IMR-90 (cell line): ENCODE data around the gene ROBO2. TPM values are rescaled to one million over a fixed set of nuclear protein-coding genes. Genes with fewer than 3 reads are reported as not detected.
A peak's percentile ranks its signal among the peaks of the same experiment; 100 is the strongest.

Experiments
- ATAC-seq: fragments of 200-7000 bp; cut with Tn5 transposase; 2 replicates; pipeline ENCODE4 v1.9.1; 2020; ENCODE audit warnings: low read depth, mild to moderate bottlenecking, moderate library complexity
- BruUV-seq: library from RNA; stranded (reverse); fragments of 400-500 nt; replicated peaks from 2 replicates; lab custom pipeline; 2021; lab: Mats Ljungman, UMichigan
- CTCF ChIA-PET: fragments of 300-600 bp; formaldehyde crosslinking; extraction: SDS; loops from one replicate; lab custom pipeline; 2021; ENCODE audit warnings: antibody characterized with exemption; lab: Yijun Ruan, JAX
- POLR2A ChIA-PET: fragments of 300-600 bp; sonication (Branson Sonifier 250); formaldehyde crosslinking; loops from one replicate; lab custom pipeline; 2022; ENCODE audit warnings: antibody characterized with exemption; ENCODE audit not compliant: unreplicated experiment; lab: Charles Lee
- DNase-seq: peaks from one replicate; pipeline ENCODE4 v3.0.0; 2013
- H2AFZ ChIP-seq: replicated peaks from 2 replicates; pipeline ENCODE3; 2013; ENCODE audit warnings: low read length, mild to moderate bottlenecking; ENCODE audit not compliant: poor library complexity
- H2AK5ac ChIP-seq: 2 replicates; pipeline ENCODE4 v1.6.1; 2013; ENCODE audit warnings: low read depth, low read length, inconsistent platforms
- H2AK9ac ChIP-seq: replicated peaks from 2 replicates; pipeline ENCODE3; 2013; ENCODE audit warnings: mild to moderate bottlenecking, low read depth, low read length, moderate library complexity; ENCODE audit not compliant: poor library complexity
- H2BK120ac ChIP-seq: 2 replicates; pipeline ENCODE4 v1.6.1; 2013; ENCODE audit warnings: low read depth, low read length, inconsistent platforms
- H2BK15ac ChIP-seq: 3 replicates; pipeline ENCODE4 v1.6.1; 2013; ENCODE audit warnings: low read depth, low read length, inconsistent platforms
- H2BK20ac ChIP-seq: 2 replicates; pipeline ENCODE4 v1.6.1; 2013; ENCODE audit warnings: low read depth, mild to moderate bottlenecking, inconsistent platforms, low read length, moderate library complexity
- H2BK5ac ChIP-seq: 2 replicates; pipeline ENCODE4 v1.6.1; 2013; ENCODE audit warnings: mild to moderate bottlenecking, low read depth, low read length, inconsistent platforms; ENCODE audit not compliant: poor library complexity, severe bottlenecking
- H3K14ac ChIP-seq: replicated peaks from 2 replicates; pipeline ENCODE4 v1.6.1; 2013; ENCODE audit warnings: low read depth, low read length, inconsistent platforms
- H3K18ac ChIP-seq: 2 replicates; pipeline ENCODE4 v1.6.1; 2013; ENCODE audit warnings: low read depth, low read length, control low read depth
- H3K23ac ChIP-seq: 2 replicates; pipeline ENCODE4 v1.6.1; 2013; ENCODE audit warnings: low read depth, low read length, inconsistent platforms
- H3K27ac ChIP-seq: 2 replicates; pipeline ENCODE4 v1.5.1; 2013; ENCODE audit warnings: mild to moderate bottlenecking, control low read depth, low read length; ENCODE audit not compliant: insufficient read depth
- H3K27me3 ChIP-seq: 2 replicates; pipeline ENCODE4 v1.6.1; 2013; ENCODE audit warnings: low read length; ENCODE audit not compliant: control insufficient read depth, insufficient read depth
- H3K36me3 ChIP-seq: 2 replicates; pipeline ENCODE4 v1.6.1; 2013; ENCODE audit warnings: low read length, mixed read lengths; ENCODE audit not compliant: control insufficient read depth, insufficient read depth
- H3K4ac ChIP-seq: 2 replicates; pipeline ENCODE4 v1.6.1; 2013; ENCODE audit warnings: low read depth, low read length, inconsistent platforms
- H3K4me1 ChIP-seq: 2 replicates; pipeline ENCODE4 v1.6.1; 2013; ENCODE audit warnings: low read length, mixed read lengths; ENCODE audit not compliant: control insufficient read depth, insufficient read depth
- H3K4me2 ChIP-seq: 2 replicates; pipeline ENCODE4 v1.6.1; 2013; ENCODE audit warnings: low read depth, mild to moderate bottlenecking, control low read depth, low read length, moderate library complexity
- H3K4me3 ChIP-seq: 2 replicates; pipeline ENCODE4 v1.5.1; 2013; ENCODE audit warnings: low read depth, mild to moderate bottlenecking, control low read depth, low read length, moderate library complexity; ENCODE audit not compliant: insufficient read depth
- H3K56ac ChIP-seq: 2 replicates; pipeline ENCODE4 v1.6.1; 2013; ENCODE audit warnings: low read length, inconsistent platforms; ENCODE audit not compliant: insufficient read depth; ENCODE audit errors: extremely low read depth
- H3K79me1 ChIP-seq, 2 experiments: 2 replicates each; pipeline ENCODE4 v1.6.1; 2013; ENCODE audit warnings: low read length in 2 of 2, inconsistent platforms in 1 of 2, low read depth in 1 of 2
- H3K9ac ChIP-seq: 2 replicates; pipeline ENCODE4 v1.6.1; 2013; ENCODE audit warnings: low read depth, low read length, control low read depth
- H3K9me1 ChIP-seq: 2 replicates; pipeline ENCODE4 v1.6.1; 2013; ENCODE audit warnings: low read length, inconsistent platforms; ENCODE audit not compliant: insufficient read depth
- H3K9me3 ChIP-seq: 2 replicates; pipeline ENCODE4 v1.6.1; 2013; ENCODE audit warnings: low read length; ENCODE audit not compliant: control insufficient read depth, insufficient read depth
- H4K20me1 ChIP-seq: 2 replicates; pipeline ENCODE4 v1.6.1; 2013; ENCODE audit warnings: low read length, inconsistent platforms; ENCODE audit not compliant: insufficient read depth
- H4K5ac ChIP-seq: 2 replicates; pipeline ENCODE4 v1.6.1; 2013; ENCODE audit warnings: mild to moderate bottlenecking, low read depth, low read length, control low read depth
- H4K8ac ChIP-seq, 2 experiments: 2 replicates each; pipeline ENCODE4 v1.6.1; 2013; ENCODE audit warnings: low read depth in 2 of 2, low read length in 2 of 2, control low read depth in 1 of 2, inconsistent platforms in 1 of 2
- H4K91ac ChIP-seq: 2 replicates; pipeline ENCODE4 v1.6.1; 2013; ENCODE audit warnings: low read depth, low read length, inconsistent platforms; ENCODE audit not compliant: insufficient read depth
- FOS ChIP-seq: fragments of 150-350 bp; IDR thresholded peaks from 2 replicates; pipeline ENCODE4 v1.6.1; 2016; ENCODE audit warnings: low read depth, low read length
- MAFK ChIP-seq: IDR thresholded peaks from 2 replicates; pipeline ENCODE4 v1.6.1; 2012; ENCODE audit warnings: low read depth, low read length, improper control_type of control experiment
- WGBS, 2 experiments: methylation state at CpG; one replicate each; pipeline versions ENCODE4 v1.1.5 to v1.1.7; 2013; ENCODE audit warnings: missing lambda C conversion rate in 2 of 2; ENCODE audit not compliant: insufficient read length in 1 of 2; ENCODE audit errors: extremely low coverage in 2 of 2; 5-methylcytosine and 5-hydroxymethylcytosine counted together
- dilution Hi-C: fragments of 300-500 bp; cut with HindIII; formaldehyde crosslinking; loops from one replicate; pipeline ENCODE4 v1.14.3; 2018; ENCODE audit warnings: low sequenced_read_pairs; ENCODE audit not compliant: unreplicated experiment
- in situ Hi-C: fragments of 300-500 bp; cut with MboI; formaldehyde crosslinking; loops from 3 replicates; pipeline ENCODE4 v1.14.3; 2019; ENCODE audit warnings: low sequenced_read_pairs, inconsistent platforms, mixed read lengths
- intact Hi-C: fragments of 100-400 bp; cut with micrococcal nuclease; formaldehyde crosslinking; loops from 2 replicates; pipeline ENCODE4 v1.10.0; 2022
- polyA plus RNA-seq, 3 experiments: library from polyadenylated mRNA; depleted of rRNA; stranded (reverse); fragments of >200 nt; gene quantifications; 2 replicates each; pipeline ENCODE4 v1.2.3, GENCODE V29; 2012; ENCODE audit warnings: low replicate concordance in 1 of 3
- total RNA-seq: library from RNA; depleted of rRNA; stranded (reverse); fragments of >200 nt; gene quantifications from 2 replicates; pipeline ENCODE4 v1.2.3, GENCODE V29; 2012
- TF ChIP-seq, protein P1 (sequence below): fragments of 150-350 bp; IDR thresholded peaks from 2 replicates; pipeline ENCODE4 v1.6.1; 2017; ENCODE audit warnings: mild to moderate bottlenecking, antibody characterized with exemption, low read length, low read depth

ROBO2 gene
- total and polyA plus RNA-seq, 2 of the 4 experiments (the other 2 are of a cell fraction) = 9.3 to 14.5 TPM

DNA sequence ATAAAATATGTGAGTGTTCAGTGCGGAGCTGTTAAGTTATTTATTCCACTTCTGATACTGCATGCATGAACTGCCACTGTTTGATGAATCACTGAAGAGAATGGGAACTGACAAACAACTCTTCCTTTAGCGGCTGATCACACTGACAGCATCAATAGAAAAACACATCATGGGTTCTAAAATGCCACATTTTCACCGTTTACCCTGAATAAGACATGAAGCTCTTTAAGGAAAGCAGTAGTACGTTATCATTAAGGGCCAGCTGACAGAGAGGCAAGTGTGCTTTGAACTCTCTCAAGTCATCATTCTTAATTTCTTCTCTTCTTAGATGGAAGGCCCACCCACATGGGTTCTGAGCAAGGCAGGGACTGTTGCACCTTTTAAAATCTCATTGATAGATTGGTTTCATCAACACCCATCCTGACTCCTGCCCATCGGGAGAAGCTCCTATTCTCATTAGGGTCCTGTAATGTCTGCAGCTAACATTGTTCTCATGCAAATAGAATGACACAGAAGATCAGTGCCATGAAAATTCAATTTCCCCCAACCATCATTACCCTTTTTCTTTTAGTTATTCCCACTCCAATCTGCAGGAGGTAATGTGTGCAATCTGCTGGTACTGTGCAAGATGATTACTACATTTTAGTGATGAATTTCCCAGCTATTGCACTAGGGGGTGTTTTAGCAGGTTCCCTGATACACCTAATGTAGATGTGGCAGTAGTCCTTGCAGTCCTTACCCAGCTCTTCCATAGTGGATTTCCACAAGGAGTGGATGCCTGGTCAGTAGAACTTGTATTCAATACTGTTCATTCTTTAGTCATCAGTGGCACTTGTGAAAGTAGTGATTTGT is 119.1 kb downstream of the ROBO2 start (continued):
- TF ChIP-seq, protein P1, sequence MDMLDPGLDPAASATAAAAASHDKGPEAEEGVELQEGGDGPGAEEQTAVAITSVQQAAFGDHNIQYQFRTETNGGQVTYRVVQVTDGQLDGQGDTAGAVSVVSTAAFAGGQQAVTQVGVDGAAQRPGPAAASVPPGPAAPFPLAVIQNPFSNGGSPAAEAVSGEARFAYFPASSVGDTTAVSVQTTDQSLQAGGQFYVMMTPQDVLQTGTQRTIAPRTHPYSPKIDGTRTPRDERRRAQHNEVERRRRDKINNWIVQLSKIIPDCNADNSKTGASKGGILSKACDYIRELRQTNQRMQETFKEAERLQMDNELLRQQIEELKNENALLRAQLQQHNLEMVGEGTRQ = no peak

DNA sequence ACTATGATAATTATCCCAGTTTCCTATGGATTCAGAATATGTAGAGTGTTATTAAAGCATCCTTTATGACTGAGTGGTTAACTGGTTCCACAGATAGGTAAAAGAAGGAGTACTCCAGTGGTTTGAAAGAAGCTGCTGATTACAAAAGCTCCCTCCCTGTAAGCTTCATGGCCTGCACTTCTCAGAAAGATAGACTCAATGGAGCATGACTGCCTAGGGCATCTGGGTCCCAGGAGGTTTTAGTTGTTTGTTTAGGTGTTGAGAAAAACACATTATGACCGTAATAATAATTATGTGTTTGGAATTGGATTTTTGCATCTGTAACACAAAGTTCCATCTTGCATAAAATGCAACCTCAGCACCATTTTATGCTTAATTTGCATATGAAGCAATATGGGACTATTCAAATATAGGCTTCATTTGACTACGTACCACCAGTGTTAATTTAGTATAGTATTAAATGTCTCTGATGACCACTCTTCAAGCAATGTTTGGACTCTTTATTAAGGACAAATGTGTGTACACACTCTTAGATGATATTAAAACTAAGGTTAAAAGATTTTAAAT is 121.1 kb downstream of the ROBO2 start:
- Histone ChIP-seq H2BK5ac (no peak overlapping the region), H2BK120ac (no peak overlapping the region), H3K27ac (no peak overlapping the region), H3K9ac (no peak overlapping the region), H4K8ac (no peak overlapping the region), H2BK20ac (no peak overlapping the region), H2BK15ac (no peak overlapping the region), H3K56ac (no peak overlapping the region), H2AFZ (no peak overlapping the region), H3K23ac (no peak overlapping the region), H3K4me2 (no peak overlapping the region), H4K5ac (no peak overlapping the region), H2AK5ac (no peak overlapping the region), H3K79me1 (no peaks in the 10 kb centered on the region), H4K20me1 (no peaks in the 10 kb centered on the region), H3K4me1 (no peaks in the 10 kb centered on the region), H3K9me1 (no peaks in the 10 kb centered on the region), H3K9me3 (no peaks in the 10 kb centered on the region), H3K4me3 (no peak overlapping the region), H4K91ac (no peak overlapping the region), H3K27me3 (no peaks in the 10 kb centered on the region), H3K14ac (no peak overlapping the region), H3K18ac (no peak overlapping the region), H3K4ac (no peak overlapping the region), H3K36me3 (no peaks in the 10 kb centered on the region), H2AK9ac (no peak overlapping the region)
- ChIA-PET CTCF (no interaction called here), POLR2A (no interaction called here)
- dilution Hi-C loops (no loop called here), in situ Hi-C loops (no loop called here), intact Hi-C loops (no loop called here)
- no peak for DNase-seq
- ATAC-seq = no peak
- BruUV-seq = no TSS peak
- WGBS, 2 experiments = no CpG with 5 or more reads among the region's 2 CpGs
- TF ChIP-seq FOS (no peak), MAFK (peak; percentile 87)
